GM12892 (cell line): ENCODE results near the gene FMR1NB.
A peak's percentile ranks its signal among the peaks of the same experiment; 100 is the strongest.

Experiments
- DNase-seq: peaks from one replicate; pipeline ENCODE4 v3.0.0; 2011; ENCODE audit not compliant: insufficient read length
- FAIRE-seq: peaks from 2 replicates; lab custom pipeline; 2011; peaks lifted over from hg19 to GRCh38; lab: Jason Lieb, UNC
- POLR2A ChIP-seq: IDR thresholded peaks from 2 replicates; pipeline ENCODE4 v1.6.1; 2011; ENCODE audit warnings: low read depth, low read length, control low read depth
- POLR2AphosphoS5 ChIP-seq: IDR thresholded peaks from 2 replicates; pipeline ENCODE4 v1.6.1; 2011; ENCODE audit warnings: low read depth, low read length, control low read depth
- TAF1 ChIP-seq: IDR thresholded peaks from 2 replicates; pipeline ENCODE4 v1.6.1; 2011; ENCODE audit warnings: low read depth, mild to moderate bottlenecking, control low read depth, low read length, borderline replicate concordance

Gene FMR1NB

DNA sequence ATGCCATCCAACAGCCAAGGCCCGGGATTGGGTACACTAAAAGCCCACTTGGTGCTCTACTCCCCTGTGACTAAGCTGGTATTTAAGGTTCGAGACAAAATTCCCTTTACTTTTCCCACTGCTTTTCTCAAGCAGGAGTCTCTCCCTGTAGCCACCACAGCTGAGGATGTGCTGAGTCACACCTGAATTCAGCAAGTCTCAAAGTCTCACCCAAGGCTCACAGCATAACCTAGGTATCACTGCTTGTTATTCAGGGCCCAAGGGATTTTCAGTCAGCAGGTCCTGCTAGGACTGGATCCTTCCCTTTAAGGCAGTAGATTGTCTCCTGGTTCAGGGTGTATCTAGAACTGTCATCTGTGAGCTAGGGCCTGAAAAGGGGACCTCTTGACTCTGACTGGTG is 39.2 kb downstream of the FMR1NB start:
- FAIRE-seq, result no peak
- no peak for DNase-seq
- TF ChIP-seq TAF1, result no peak
- no peak for TF ChIP-seq POLR2AphosphoS5
- TF ChIP-seq POLR2A, result no peak

DNA sequence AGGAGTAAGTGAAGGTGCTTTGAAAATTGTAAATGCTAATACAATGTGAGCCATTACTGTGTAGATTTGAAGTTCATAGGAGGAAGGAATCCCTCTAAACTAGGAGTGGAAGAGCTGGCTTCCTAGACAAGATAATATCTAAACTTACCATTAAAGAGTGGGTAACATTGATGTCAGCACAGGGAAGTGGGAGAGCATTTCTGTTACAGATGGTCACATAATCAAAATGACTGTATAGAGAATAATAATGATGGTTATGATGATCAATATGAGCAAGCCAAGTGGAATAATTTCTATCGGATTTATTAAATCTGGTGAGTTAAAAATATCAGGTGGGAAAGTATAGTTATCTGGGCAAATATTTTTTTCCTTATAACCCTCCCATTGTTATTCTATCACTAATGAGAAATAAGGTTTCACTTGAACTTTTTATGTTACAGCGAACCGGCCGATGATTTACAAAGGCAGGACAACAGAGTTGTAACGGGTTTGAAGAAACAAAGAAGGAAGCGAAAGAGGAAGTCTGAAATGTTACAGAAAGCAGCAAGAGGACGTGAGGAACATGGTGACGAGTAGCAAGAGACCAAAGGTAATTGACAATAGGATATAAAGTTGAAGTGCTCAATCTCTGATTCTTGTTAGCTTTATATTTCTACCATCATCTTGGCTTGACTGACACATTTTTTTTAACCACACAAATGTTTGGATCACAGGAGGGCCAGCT is 43.5 kb downstream of the FMR1NB start:
- no peak for TF ChIP-seq POLR2A
- TF ChIP-seq POLR2AphosphoS5, result no peak
- TF ChIP-seq TAF1, result no peak
- DNase-seq (no peak), FAIRE-seq (peak; percentile 30)

DNA sequence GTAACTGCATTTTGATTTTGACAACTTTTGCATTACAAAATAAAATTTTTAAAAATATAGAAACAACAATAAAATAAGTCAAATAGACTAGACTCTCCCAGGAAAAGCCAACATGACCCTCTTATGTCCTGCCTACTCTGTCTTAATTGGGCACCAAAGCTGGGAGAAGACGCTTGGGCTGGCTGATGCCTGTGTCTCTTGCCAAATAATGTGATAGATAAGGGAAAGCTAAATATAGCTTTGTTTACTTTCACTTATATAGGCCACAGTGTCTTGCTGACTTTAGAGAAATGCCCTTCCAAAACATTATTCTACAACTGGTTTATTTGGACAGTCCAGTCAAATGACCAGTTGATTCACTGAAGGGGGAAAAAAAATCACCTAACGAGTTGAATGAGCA is 54.2 kb downstream of the FMR1NB start:
- DNase-seq (no peak), FAIRE-seq (no peak)
- TF ChIP-seq TAF1 (no peak), POLR2AphosphoS5 (no peak), POLR2A (no peak)

DNA sequence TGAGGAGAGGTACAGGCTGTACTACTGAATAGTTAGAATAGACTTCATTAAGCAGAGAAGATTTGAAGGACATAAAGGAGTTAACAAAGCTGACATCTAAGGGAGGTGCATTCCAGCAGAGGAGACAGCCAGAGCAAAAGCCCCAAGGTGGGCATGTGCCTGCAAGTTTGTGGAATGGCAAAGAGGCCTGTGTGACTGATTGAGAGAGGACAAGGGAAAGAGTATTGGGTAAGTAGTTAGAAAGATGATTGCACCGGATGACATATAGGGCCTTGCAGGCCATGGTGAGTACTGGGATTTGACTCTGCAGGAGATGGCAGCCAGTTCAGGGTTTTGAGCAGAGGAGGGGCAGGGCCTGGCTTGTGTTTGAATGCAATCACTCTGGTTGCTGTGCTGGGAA is 55.9 kb downstream of the FMR1NB start:
- no peak for TF ChIP-seq TAF1
- no peak for TF ChIP-seq POLR2AphosphoS5
- TF ChIP-seq POLR2A, result no peak
- DNase-seq, result no peak
- no peak for FAIRE-seq

DNA sequence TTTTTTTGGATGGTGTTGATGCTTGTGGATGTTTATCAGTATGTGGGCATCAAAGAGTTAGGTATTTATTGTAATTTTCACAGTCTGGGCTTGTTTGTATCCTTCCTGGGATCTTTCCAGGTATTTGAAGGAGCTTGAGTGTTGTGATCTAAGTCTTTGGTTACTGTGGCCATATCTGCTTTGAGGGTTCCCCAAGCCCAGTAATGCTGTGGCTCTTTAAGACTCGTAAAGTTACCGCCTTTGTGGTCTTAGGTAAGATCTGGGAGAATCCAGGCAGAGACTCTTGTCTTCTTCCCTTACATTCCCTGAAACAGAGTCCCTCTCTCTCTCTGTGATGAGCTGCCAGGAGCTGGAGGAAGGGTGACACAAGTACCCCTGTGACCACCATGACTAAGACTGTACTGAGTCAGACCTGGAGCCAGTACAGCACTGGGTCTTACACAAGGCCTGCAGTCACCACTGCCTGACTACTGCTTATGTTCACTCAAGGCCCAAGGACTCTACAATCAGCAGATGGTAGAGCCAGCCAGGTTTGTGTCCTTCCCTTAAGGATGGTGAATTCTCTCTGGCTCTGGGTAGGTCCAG is 62.2 kb downstream of the FMR1NB start:
- no peak for FAIRE-seq
- no peak for DNase-seq
- TF ChIP-seq POLR2A (no peak), TAF1 (no peak), POLR2AphosphoS5 (no peak)

DNA sequence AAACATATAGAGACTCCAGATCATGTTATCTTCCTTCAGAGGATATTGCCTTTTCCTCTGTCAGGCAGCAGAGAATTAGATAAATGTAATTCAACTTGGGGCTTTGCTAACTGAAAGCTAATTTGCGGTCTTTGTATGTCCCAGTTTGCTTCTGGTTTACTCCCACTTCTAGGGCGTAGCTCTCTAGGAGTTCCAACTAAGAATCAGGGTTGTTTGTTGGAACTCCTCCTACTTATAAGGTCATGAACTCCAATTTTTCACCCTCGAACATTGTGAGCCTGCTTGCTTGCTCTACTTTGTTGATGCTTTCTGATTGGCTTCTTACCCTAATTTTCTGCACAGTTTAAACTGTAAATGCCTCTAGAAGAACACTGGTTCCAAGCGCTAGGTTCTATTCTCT is 66.1 kb downstream of the FMR1NB start:
- FAIRE-seq (no peak), DNase-seq (no peak)
- TF ChIP-seq POLR2A (no peak), TAF1 (no peak)

DNA sequence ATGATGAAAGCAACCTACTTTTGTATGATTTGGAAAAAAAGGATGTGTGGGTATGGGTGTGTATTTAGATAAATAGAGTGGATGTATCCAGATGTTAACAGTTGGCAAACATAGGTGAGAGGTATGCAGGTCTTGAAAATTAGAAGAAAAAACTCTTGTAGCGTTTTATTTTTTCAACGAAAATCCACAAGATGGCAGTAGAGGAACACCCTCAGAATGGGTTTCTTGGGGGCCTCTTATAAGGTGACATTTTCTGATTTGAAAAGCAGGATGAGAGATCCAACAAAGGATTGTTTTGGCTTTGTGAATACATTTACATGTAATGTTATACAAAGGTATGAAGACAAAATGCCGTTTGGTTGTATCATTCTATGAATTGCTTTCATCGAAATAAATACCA is 68.3 kb downstream of the FMR1NB start:
- FAIRE-seq (peak; percentile 40), DNase-seq (no peak)
- TF ChIP-seq POLR2A (no peak), POLR2AphosphoS5 (no peak), TAF1 (no peak)

DNA sequence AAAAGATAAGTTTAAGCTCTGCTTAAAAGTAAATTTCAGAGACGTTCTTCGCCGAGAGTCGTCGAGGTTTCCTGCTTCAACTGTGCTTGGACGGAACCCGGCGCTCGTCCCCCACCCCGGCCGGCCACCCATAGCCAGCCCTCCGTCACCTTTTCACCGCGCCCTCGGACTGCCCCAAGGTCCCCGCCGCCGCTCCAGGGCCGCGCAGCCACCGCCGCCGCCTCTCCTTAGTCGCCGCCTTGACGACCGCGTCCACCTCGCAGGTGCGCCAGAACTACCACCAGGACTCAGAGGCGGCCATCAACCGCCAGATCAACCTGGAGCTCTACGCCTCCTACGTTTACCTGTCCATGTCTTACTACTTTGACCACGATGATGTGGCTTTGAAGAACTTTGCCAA is 70.8 kb downstream of the FMR1NB start:
- no peak for FAIRE-seq
- DNase-seq, result no peak
- TF ChIP-seq POLR2A, result no peak
- TF ChIP-seq POLR2AphosphoS5, result no peak
- TF ChIP-seq TAF1, result no peak

DNA sequence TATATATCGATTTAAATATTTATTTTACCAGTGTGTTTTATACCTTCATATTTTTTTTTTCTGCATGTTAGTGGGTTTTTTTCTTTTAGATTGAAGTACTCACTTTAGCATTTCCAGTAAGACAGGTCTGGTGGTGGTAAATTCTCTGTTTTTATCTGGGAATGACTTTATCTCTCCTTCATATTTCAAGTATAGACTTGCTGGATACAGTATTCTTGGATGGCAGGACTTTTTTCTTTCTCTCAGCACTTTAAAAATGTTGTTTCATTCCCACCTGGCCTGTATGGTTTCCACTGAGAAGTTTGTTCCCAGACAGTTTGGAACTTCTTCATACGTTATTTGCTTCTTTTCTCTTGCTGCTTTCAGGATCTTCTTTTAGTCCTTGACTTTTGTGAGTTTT is 86.1 kb downstream of the FMR1NB start:
- TF ChIP-seq TAF1 (no peak), POLR2AphosphoS5 (no peak), POLR2A (no peak)
- DNase-seq (no peak), FAIRE-seq (no peak)

DNA sequence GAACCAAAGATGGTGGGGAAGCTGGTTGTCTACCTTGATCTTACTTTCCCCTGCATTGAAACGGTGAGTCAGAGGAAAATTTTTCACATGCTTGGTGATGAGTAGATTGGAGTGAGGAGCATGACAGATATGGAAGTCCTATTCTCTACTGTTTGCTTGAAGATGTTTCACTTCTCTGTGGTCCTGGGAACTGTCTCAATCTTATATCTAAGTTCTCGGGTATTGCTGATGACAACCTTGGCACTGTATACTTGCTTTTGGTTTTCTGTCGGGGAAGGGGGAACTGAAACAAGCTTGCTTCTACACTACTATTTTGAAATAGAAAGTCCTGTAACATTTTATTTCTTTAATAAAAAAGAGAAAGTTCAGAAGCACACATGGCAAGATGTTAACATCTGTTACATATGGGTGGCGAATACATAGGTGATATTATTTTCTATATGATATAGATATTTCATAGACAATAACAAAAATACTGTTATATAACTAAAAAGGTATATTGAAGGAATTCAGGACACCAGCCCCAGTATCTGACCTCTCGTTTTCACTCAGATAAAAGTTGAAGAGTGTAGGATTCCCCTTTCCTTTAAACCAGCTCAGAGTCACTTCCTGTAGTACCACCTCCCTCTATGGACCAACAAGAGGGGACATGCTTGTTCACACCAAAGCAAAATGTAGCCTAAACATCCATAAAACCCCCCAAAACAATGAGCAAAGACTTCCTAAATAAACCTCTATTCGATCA is 88.8 kb downstream of the FMR1NB start:
- FAIRE-seq (no peak), DNase-seq (no peak)
- TF ChIP-seq POLR2AphosphoS5, result no peak
- TF ChIP-seq TAF1, result no peak
- no peak for TF ChIP-seq POLR2A

DNA sequence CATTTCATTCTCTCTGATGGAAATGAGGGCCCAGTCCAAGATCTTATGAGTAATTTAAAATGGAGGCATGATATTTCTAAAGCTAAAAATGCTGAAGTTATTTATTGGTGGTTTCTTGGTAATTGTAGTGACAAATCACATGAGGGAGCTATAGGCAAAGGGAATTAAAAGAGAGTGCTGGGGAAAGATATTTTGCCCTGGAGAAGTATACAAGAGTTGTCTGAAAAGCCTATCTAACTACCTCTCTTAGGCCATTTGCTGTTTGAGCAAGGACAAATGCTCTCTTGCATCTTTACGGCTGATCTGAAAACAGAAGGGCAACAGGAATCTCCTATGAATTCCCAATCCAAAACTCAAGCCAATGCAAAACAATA is 89.4 kb downstream of the FMR1NB start:
- no peak for FAIRE-seq
- DNase-seq, result no peak
- TF ChIP-seq POLR2A, result no peak
- TF ChIP-seq TAF1, result no peak
- TF ChIP-seq POLR2AphosphoS5, result no peak
